ENCODE measurements around the gene MALAT1.

GRCh38 chr11:65468874-65469333 lies 29.9 kb upstream of the MALAT1 start:
- TF ChIP-seq CTCF (IDR thresholded peaks at IDR 0.05; ENCODE audit: insufficient read depth, low read length, poor library complexity, severe bottlenecking) (peak; percentile 41), EZH2phosphoT487 (conservative IDR thresholded peaks at IDR 0.05; ENCODE audit: low read length) (no peak)

All from SU-DHL-6 (cell line).